HG03575 (cell line): Measurements from ENCODE around the gene TFF1.
A peak's percentile ranks its signal among the peaks of the same experiment; 100 is the strongest.

Source experiments
- ATAC-seq: cut with Tn5 transposase; IDR thresholded peaks from one replicate; pipeline ENCODE4 v1.9.1; 2021; ENCODE audit not compliant: unreplicated experiment, insufficient number of reproducible peaks, low FRiP score; ENCODE audit errors: extremely low read depth

The TFF1 gene

DNA sequence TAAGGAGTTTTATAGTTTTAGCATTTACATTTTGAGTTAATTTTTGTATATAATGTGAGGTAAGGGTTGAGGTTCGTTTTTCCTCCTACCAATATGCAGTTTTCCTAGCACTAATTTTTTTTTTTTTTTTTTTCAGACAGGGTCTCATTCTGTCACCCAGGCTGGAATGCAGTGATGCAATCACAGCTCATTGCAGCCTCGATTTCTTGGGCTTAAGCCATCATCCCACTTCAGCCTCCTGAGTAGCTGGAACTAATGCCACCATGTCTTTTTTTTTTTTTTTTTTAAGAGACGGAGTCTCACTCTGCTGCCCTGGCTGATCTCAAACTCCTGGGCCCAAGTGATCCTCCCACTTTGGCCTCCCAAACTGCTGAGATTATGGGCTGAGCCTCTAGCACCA lies 34.8 kb upstream of the TFF1 start:
- no peak for ATAC-seq

DNA sequence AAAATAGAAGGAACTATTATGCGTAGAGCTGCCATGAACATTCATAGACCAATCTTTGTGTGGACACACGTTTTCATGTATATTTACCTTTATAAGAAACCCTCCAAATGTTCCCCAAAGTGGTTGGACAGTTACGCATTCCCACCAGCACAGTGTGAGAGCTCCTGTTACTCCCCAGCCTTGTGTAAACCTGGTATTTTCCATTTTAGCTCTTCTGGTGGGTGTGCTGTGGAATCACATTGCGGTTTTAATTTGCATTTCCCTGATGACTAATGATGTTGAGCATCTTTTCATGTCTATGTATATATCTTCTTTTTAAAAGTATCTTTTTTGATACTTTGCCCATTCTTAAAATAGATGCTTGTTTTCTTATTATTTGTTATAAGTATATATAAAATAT lies 34.2 kb upstream of the TFF1 start:
- no peak for ATAC-seq

DNA sequence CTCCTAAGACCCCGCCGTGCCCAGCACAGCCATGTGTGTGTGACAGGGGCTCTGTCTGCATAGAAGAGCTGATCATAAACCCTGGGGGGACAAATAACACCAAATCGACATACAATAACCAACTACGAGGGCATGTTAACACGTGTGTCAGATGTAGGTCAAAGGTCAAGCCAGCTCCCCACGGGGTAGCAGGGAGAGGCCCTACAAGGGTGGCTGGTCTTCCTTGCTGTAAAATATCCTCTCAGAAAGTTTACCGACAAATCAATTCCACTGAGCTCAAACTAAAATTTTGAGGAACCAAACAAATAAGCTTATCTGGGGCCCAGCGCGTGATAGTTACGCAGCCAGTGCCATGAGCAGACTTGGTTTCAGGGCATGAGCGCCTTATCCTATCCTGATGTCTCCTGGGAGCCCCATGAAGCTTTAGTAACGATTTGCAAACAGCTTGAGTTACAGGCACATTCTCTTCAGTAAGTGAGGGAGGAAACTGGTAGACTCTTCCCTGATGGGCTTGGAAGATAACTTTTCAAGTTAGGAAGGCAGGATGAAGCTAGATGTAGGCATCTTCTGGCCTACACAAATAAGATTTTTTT lies 32.2 kb upstream of the TFF1 start:
- no peak for ATAC-seq

DNA sequence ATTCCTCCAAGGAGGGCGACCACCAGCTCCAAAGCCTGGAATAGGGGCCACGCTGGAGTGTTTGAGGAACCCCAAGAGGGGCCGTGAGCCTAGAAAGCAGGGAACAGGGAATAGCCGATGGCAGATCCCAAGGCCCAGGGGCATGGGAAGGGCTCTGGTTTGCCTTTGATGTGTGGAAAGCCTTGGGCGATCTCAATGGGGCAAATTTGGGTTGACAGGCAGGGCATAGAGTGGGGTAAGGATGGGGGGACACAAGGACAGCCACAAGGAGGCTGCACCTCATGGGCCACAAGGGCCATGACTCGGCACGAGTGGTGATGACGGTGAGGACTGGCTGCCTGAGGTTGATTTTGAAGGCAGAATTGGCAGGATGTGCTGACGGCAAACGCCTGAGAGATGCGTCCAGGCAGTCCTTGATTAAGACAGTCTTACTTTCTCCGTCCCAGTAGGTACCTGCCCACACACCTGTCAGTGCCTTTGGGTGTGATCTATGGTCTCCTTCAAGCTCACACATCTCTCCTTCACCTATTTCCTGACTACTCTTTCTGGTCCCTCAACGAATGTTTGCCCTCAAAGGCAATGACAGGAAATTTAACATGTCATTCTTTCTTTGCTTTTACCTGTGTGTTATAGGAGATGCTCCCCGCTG lies 31.5 kb upstream of the TFF1 start:
- ATAC-seq, result no peak

DNA sequence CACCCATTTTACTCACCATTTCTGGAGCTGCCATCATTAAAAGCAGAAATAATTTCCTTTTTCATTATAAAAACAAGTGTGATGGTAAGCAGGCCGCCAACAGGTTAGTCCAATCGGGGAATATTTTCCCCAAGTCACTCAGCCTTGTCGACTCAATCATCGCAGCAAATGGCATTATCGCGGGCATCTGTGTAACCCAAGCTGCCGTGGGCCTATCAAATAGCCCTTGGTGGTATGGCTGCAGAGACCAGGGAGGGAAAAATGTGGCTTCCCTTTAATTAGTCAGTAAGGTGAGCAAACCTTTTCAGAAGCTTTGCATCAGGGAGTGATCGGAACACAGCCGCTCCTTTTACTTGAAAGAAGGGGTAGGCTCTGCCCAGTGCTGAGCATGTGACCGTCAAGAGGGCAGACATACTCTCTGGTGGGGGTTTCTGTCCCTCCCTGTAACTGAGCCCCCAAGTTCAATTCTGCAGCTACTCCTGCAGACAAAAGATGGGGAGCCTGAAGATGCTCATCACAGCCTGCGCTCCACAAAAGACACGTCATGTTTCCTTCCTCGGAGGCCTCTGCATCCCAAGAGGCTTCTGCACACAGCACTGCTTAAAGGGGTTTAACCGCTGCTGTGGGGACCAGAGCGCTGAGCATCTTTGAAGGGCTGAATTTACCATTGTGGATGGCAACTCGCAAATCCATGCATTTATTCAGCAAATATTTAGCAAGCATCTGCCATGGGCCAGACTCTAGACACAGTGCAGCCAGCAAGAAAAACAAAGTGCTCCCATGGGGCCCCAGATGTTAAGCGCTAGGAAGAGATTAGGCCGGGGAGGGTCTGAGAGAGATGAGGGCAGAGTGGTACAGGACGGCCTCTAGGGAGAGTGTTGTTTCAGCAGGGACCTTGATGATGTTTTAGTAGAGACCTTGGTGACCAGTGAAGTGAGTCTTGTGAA lies 30.7 kb upstream of the TFF1 start:
- ATAC-seq, result no peak

DNA sequence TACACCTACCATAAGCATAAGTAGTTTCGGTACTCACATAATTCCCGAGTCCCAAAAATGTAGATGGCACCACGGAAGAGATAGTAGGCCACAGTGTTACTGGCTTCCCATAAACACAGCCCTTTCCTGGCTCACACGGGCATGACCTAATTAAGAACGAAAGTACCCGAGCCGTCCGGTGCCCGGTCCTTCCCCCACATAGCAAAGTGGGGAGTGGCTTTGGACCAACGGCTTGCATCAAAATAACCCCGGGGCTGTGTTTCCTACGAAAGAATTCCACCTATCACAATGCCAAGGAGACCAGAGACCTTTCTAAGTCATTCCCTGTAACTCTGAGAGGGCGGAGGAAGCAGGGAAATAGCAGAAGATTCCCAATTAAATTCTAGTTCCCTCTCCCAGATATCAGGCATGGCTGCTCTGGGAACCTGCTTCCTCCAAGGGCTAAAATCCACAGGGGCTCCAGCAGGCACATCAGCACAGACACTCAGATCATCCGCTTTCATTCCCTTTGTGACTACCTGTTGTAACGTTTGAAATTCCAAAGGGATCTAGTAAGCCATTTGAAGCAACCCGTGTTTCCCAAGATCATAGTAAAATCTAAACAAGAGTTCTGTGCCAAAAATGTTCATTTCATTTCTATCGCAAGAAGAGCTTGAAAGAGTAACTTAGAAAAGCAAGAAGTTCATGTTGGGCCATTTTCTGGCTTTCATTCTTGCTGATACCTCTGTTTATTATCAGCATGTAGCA lies 29.7 kb upstream of the TFF1 start, which contains the start of gene TMPRSS3:
TSS of gene TMPRSS3 (minus strand) at position 148 of the 747 bp plus-strand sequence. CDS start 635 bp downstream, outside the sequence.
- no peak for ATAC-seq

DNA sequence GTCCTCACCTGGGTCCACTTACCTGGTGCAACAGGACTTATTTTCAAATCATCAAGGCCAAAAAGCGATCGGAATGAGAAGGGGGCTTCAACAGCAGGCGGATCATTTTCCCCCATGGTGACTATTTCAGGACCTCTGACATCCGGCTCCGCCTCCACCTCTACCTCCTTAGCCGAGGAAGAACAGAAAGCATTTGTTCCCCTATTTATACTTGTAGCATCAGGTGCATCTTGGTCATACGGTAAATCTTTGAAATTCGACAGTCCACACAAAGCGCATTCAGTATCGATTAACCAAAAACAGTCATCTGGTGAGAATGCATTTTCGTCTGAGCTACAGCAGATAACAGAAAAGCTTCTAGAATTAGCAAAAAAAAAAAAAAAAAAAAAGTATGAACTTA lies 29.0 kb upstream of the TFF1 start:
- ATAC-seq, result no peak

DNA sequence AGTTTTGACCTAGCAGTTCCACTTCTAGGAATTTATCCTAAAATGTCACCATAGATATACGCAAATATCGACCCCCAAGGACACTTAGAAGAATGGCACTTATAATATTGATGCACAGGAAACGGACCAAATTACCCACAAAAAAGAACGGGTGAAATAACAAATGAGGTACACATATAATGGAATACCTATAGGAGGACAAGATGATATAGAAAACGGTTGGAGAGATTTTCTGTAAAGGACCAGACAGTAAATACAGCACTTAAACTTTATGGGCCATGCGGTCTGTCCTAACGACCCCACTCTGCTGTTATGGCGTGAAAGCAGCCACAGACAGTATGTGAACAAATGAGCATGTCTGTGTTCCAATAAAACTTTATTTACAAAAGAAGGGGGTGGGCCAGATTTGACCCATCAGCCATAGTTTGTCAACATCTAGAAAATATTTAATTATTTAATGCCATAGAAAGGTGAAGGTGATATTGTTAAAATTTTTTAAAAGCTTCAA lies 27.2 kb upstream of the TFF1 start:
- no peak for ATAC-seq

DNA sequence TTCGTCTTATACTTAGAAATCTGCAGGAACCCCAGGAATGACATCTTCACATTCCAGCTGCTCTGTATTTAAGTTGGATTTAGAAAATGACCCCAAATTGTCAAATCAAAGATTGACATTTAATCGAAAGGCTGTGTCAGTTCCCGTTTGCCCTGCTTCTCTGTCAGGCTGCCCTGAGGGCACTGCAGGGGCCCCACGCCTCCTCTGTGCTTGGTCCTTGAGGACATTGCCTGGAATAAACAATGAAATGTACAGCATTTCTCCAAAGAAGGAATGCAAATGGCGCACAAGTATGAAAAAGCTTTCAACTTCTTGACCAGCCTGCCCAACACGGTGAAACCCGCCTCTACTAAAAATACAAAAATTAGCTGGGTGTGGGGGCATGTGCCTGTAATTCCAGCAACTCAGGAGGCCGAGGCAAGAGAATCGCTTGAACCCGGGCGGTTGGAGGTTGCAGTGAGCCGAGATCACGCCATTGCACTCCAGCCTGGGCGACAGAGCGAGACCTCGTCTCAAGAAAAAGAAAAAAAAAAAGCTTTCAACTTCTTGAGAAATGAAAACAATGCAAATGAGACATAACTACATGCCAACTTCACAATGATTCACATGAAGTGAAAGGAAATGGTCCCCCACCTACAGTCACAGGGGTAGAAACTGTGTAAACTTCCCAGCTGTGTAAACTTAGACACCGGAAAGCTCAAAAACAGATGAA lies 26.6 kb upstream of the TFF1 start:
- peak; percentile 50 for ATAC-seq

DNA sequence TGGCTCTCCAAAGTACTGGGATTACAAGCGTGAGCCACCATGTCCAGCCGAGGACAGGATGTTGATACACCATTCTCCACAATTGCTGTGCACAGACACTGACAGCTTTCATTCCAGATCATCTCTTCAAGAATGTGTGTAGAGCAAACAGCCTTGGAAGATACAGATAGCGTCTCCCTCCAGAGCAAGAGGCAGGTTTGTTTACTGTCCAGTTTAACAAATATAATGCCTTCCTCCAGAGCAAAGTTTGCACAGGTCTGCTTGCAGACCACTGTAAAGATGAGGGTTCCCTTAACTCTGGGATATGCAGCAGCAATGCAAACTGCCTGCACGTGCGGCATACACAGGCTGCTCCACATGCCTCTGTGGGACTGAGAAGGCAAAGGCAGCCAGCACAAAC lies 25.0 kb upstream of the TFF1 start:
- no peak for ATAC-seq

DNA sequence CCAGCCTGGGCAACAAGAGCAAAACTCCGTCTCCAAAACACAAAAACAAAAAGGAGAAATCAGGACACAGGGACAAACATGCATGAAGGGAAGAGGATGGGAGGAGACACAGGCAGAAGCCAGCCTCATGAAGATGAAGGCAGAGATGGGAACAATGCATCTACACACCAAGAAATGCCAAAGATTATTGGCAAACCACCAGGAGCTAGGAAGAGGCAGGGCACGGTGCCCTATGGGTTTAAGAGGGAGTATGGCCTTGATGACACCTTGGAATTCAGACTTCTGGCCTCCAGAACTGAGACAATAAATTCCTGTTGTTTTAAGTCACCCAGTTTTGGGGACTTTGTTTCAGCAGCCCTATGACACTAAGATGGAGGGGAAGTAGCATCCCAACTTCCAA lies 24.4 kb upstream of the TFF1 start:
- ATAC-seq, result no peak

DNA sequence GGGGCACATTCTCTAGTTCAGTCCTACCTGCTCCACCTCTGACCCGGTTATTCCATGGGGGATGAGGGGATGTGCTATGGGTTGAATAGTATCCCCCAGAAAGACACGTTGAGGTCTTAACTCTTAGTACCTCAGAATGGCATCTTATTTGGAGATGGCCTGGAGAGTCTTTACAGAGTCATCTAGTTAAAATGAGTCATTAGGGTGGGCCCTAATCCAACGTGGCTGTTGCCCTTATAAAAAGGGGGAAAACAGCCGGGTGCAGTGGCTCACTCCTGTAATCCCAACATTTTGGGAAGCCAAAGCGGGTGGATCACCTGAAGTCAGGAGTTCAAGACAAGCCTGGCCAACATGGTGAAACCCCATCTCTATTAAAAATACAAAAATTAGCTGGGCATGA lies 23.9 kb upstream of the TFF1 start:
- no peak for ATAC-seq

DNA sequence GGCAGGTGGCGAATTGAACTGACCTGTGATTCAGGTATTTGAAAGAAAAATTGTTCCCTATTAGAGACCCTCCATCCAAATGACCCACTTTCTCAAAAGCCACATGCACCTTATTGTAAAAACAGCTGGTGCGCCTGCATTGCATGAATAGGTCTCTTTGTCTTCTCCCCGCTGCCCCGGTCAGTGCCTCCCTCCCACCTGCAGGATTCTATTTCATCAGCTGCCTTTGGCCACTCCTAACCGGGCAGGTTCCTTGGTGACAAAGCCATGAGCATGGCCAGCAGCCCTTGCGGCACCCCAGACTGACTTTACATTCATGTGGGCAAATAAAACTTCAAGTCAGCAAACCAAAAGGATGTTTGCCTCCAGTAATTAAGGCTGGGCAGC lies 23.1 kb upstream of the TFF1 start:
- no peak for ATAC-seq

DNA sequence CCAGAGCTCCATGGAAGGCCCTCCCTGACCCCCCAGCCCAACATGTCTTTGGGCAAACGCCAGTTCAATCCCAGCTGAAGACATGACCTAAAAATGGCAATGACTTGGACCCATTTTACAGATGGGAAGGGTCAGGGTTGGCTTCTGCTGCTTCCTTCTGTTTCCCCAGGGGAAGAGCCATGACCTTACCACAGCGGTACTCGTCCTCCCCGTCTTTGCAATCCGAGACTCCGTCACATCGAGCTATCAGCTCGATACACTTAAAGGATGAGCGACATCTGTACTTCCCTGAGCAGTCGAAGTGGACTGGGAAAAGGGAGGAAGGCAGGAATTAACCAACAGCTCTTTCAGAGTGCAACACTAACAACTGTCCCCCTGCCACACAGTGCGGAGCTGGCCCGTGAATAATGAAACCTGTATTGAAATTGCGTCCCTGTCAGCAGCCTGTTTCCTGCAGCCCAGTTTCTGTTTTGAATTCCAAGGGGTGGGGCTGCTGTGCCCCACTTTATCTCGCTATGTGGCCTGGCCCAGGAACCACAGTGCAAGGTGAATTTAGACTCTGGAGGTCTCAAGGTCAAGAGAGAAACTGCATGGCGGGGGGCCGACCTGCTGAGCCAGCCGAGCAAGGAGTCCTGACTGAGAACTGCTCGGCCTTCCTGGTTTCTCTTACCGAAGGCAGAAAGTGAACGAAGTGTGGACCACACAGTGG lies 22.6 kb upstream of the TFF1 start:
- no peak for ATAC-seq

DNA sequence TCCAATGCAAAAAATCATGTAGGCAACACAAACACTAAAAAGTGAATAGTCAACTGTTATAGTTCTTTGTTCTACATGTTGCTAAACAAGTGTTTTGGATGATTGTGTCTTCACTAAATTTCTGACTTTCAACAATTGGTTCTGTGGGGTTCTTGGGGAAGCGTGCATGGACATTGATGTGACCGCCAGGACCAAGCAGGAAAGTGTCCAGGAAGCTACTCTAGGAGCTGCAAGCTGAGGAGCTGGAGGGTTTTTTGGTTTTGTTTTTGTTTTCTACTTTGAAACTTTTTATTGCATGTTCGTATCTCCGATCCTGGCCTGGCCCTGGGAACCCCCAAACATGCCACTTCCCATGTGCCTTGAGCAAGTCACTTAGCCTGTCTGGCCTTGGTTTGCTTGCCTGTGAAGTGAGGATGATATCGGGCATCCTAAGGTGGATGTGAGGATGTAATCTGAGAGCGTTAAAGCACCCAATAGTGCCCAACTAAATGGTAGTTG lies 21.6 kb upstream of the TFF1 start:
- no peak for ATAC-seq

DNA sequence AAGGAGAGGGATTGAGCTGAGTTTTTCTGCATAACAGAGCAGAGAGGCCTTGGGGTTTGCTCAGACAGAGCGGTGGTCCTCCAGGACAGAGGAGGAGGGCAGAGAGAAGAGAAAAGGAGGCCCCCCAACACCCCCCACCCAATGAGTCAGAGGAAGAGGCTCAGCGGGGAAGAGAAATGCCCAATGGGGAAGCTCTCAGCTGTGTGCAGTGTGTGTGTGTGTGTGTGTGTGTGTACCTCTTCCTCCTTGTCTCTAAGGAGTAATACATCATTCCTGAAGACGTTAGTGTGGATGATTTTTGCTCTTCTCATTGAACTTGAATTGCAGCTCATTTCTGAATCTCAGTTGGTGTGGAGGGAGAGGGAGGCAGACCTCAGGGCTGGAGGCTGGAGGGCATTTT lies 20.8 kb upstream of the TFF1 start:
- no peak for ATAC-seq

DNA sequence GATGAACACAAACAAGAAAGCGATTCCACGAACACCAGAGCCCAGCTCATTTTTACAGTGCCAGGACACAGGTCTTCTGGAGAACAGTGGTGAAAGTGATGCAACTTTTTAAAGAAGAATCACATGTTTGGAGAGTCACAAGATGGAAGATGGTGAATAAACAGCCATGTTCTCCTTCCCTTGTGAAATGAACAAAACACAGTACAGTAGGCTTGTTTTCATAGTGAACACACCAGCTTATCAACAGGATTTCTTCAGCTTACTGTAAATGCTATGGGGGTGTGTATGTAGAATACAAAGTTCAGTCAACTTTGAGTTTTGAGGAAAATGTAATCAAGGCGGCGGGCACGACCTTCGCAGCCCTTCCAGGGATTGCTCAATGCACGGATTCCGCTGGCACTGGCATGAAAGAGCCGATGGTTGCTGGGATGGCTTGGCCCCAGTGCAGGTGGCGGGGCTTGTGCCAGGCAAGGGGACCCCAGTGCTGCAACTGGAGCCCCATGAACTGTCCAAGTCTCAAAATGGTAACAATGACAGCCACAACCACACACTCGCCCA lies 19.8 kb upstream of the TFF1 start:
- no peak for ATAC-seq

DNA sequence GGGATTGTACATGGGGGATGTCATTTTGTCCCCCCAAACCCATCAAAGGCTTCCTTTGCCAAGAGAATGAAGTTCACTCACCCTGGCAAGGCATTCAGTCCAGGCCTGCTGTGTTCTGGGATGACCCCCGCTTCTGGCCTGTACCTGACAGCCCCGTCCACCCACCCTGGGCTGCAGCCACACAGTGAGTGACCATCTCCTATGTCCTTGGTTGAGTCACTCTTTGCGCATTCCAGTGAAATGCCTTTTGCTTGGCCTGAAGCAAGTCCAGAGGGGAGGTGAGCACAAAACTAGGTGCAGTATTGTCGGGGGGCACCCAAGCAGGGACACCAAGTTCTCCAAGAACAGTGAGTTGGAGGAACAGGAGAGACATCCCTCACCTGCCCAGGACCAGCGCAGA lies 19.3 kb upstream of the TFF1 start:
- ATAC-seq, result no peak
